H9 (cell line): ENCODE results near the gene PNMT. TPM values are rescaled to one million over a fixed set of nuclear protein-coding genes. Genes with fewer than 3 reads are reported as not detected.

Experiments
- DNase-seq: peaks from one replicate; pipeline ENCODE4 v3.0.0-alpha.2; 2017
- H2AFZ ChIP-seq: one replicate; pipeline ENCODE4 v1.6.1; 2013; ENCODE audit warnings: mild to moderate bottlenecking, low read length, control low read depth, moderate library complexity
- H2AK5ac ChIP-seq: 2 replicates; pipeline ENCODE4 v1.6.1; 2013; ENCODE audit warnings: low read length, control low read depth, mixed read lengths; ENCODE audit not compliant: insufficient read length
- H2BK120ac ChIP-seq: one replicate; pipeline ENCODE4 v1.6.1; 2013; ENCODE audit warnings: low read depth, mild to moderate bottlenecking, low read length, control low read depth, inconsistent platforms; ENCODE audit not compliant: poor library complexity, severe bottlenecking
- H2BK12ac ChIP-seq: 2 replicates; pipeline ENCODE4 v1.6.1; 2013; ENCODE audit warnings: low read length, control low read depth, mixed read lengths, low read depth; ENCODE audit not compliant: insufficient read length
- H2BK15ac ChIP-seq: 2 replicates; pipeline ENCODE4 v1.6.1; 2013; ENCODE audit warnings: low read depth, low read length, control low read depth
- H2BK20ac ChIP-seq: one replicate; pipeline ENCODE4 v1.6.1; 2013; ENCODE audit warnings: low read depth, mild to moderate bottlenecking, low read length, control low read depth, inconsistent platforms; ENCODE audit not compliant: poor library complexity, severe bottlenecking
- H2BK5ac ChIP-seq: 2 replicates; pipeline ENCODE4 v1.6.1; 2013; ENCODE audit warnings: low read length, control low read depth, mixed read lengths; ENCODE audit not compliant: insufficient read length
- H3K14ac ChIP-seq: 2 replicates; pipeline ENCODE4 v1.6.1; 2013; ENCODE audit warnings: low read length, control low read depth; ENCODE audit not compliant: insufficient read depth
- H3K18ac ChIP-seq: 2 replicates; pipeline ENCODE4 v1.6.1; 2013; ENCODE audit warnings: low read depth, mild to moderate bottlenecking, mixed read lengths, low read length, control low read depth; ENCODE audit not compliant: insufficient read length
- H3K23ac ChIP-seq: 2 replicates; pipeline ENCODE4 v1.6.1; 2013; ENCODE audit warnings: low read length, control low read depth, mixed read lengths, low read depth; ENCODE audit not compliant: insufficient read length
- H3K23me2 ChIP-seq: 2 replicates; pipeline ENCODE4 v1.6.1; 2013; ENCODE audit warnings: low read depth, mild to moderate bottlenecking, mixed read lengths, low read length, control low read depth; ENCODE audit not compliant: insufficient read length, poor library complexity, severe bottlenecking
- H3K27ac ChIP-seq: 2 replicates; pipeline ENCODE4 v1.5.1; 2013; ENCODE audit warnings: low read length, control low read depth, mixed read lengths, low read depth; ENCODE audit not compliant: insufficient read length
- H3K27me3 ChIP-seq: 2 replicates; pipeline ENCODE4 v1.6.1; 2013; ENCODE audit warnings: low read length, control low read depth, inconsistent platforms; ENCODE audit not compliant: insufficient read depth
- H3K4ac ChIP-seq: 2 replicates; pipeline ENCODE4 v1.6.1; 2013; ENCODE audit warnings: low read depth, mild to moderate bottlenecking, control low read depth, inconsistent platforms, low read length, moderate library complexity
- H3K4me1 ChIP-seq: 2 replicates; pipeline ENCODE4 v1.6.1; 2013; ENCODE audit warnings: low read length, control low read depth, inconsistent platforms; ENCODE audit not compliant: insufficient read depth
- H3K4me2 ChIP-seq: 2 replicates; pipeline ENCODE4 v1.6.1; 2013; ENCODE audit warnings: low read length, control low read depth, mixed read lengths; ENCODE audit not compliant: insufficient read length, insufficient read depth
- H3K56ac ChIP-seq: 2 replicates; pipeline ENCODE4 v1.6.1; 2013; ENCODE audit warnings: low read depth, mild to moderate bottlenecking, mixed read lengths, low read length, control low read depth; ENCODE audit not compliant: insufficient read length
- H3K79me1 ChIP-seq: 2 replicates; pipeline ENCODE4 v1.6.1; 2013; ENCODE audit warnings: low read depth, mild to moderate bottlenecking, moderate library complexity, low read length, control low read depth, inconsistent platforms; ENCODE audit not compliant: insufficient read depth, poor library complexity, severe bottlenecking
- H3K79me2 ChIP-seq: 2 replicates; pipeline ENCODE4 v1.6.1; 2013; ENCODE audit warnings: low read length, control low read depth, inconsistent platforms; ENCODE audit not compliant: insufficient read depth
- H3K9ac ChIP-seq: 2 replicates; pipeline ENCODE4 v1.6.1; 2013; ENCODE audit warnings: low read length, control low read depth, mixed read lengths; ENCODE audit not compliant: insufficient read length; ENCODE audit errors: extremely low read depth
- H3K9me3 ChIP-seq: one replicate; pipeline ENCODE4 v1.6.1; 2013; ENCODE audit warnings: low read depth, low read length, inconsistent platforms; ENCODE audit not compliant: control insufficient read depth
- H3T11ph ChIP-seq: one replicate; pipeline ENCODE4 v1.6.1; 2013; ENCODE audit warnings: mild to moderate bottlenecking, low read length, control low read depth, inconsistent platforms
- H4K20me1 ChIP-seq: one replicate; pipeline ENCODE4 v1.6.1; 2013; ENCODE audit not compliant: control insufficient read depth, insufficient read length, insufficient read depth
- H4K5ac ChIP-seq: 2 replicates; pipeline ENCODE4 v1.6.1; 2013; ENCODE audit warnings: low read depth, mild to moderate bottlenecking, mixed read lengths, low read length, control low read depth; ENCODE audit not compliant: insufficient read length
- H4K8ac ChIP-seq: replicated peaks from 2 replicates; pipeline ENCODE4 v1.6.1; 2013; ENCODE audit warnings: low read length, control low read depth, mixed read lengths, low read depth; ENCODE audit not compliant: insufficient read length
- H4K91ac ChIP-seq: 2 replicates; pipeline ENCODE4 v1.6.1; 2013; ENCODE audit warnings: low read depth, mild to moderate bottlenecking, moderate library complexity, mixed read lengths, low read length, control low read depth; ENCODE audit not compliant: insufficient read length
- H3K27ac Mint-ChIP-seq, 3 experiments: 2 replicates in 2 of 3; 3 replicates in 1 of 3; pipeline ENCODE4 v1.8.0; 2020 to 2021; ENCODE audit warnings: mixed read lengths in 3 of 3, mild to moderate bottlenecking in 1 of 3, moderate library complexity in 1 of 3
- H3K27me3 Mint-ChIP-seq: 2 replicates; pipeline ENCODE4 v1.8.0; 2021; ENCODE audit warnings: low read depth, mild to moderate bottlenecking, moderate library complexity, mixed read lengths
- H3K36me3 Mint-ChIP-seq, 3 experiments: 2 replicates in 2 of 3; 3 replicates in 1 of 3; pipeline ENCODE4 v1.8.0; 2020 to 2021; ENCODE audit warnings: low read depth in 3 of 3, mixed read lengths in 3 of 3; ENCODE audit not compliant: insufficient read depth in 1 of 3
- H3K4me1 Mint-ChIP-seq, 2 experiments: 2 replicates each; pipeline ENCODE4 v1.8.0; 2020; ENCODE audit warnings: mixed read lengths in 2 of 2
- H3K4me3 Mint-ChIP-seq, 2 experiments: 2 replicates in 1 of 2; 3 replicates in 1 of 2; pipeline ENCODE4 v1.8.0; 2020 to 2021; ENCODE audit warnings: mild to moderate bottlenecking in 2 of 2, mixed read lengths in 2 of 2, moderate library complexity in 1 of 2
- H3K9me3 Mint-ChIP-seq, 2 experiments: 2 replicates in 1 of 2; 3 replicates in 1 of 2; pipeline ENCODE4 v1.8.0; 2020; ENCODE audit warnings: mild to moderate bottlenecking in 2 of 2, mixed read lengths in 2 of 2, moderate library complexity in 1 of 2
- CTCF ChIP-seq: fragments of 200-600 bp; sonication (generic); conservative IDR thresholded peaks from 3 replicates; pipeline ENCODE4 v1.8.0; 2021; ENCODE audit warnings: antibody characterized with exemption, mild to moderate bottlenecking
- WGBS: extraction: QIAGEN DNeasy Blood & Tissue Kit; methylation state at CpG from one replicate; pipeline ENCODE4 v1.1.7; 2013; ENCODE audit warnings: missing lambda C conversion rate, low lambda C conversion rate, mixed read lengths; ENCODE audit not compliant: insufficient read length; ENCODE audit errors: extremely low coverage; 5-methylcytosine and 5-hydroxymethylcytosine counted together
- total RNA-seq: library from RNA; stranded (reverse); gene quantifications from 2 replicates; pipeline ENCODE4 v1.2.1, GENCODE V29; 2021

The PNMT gene
- total RNA-seq, 1 experiment from 2014 or later, result 2.1 TPM

GRCh38 chr17:39627712-39628516 is 40.3 kb upstream of the PNMT start:
- Histone ChIP-seq H2BK15ac (no peak overlapping the region), H4K5ac (no peak overlapping the region), H3K4ac (no peak overlapping the region), H3K9ac (no peak overlapping the region), H3K4me2 (peak overlapping the region; percentile 58), H3K79me1 (no peaks in the 10 kb centered on the region), H4K20me1 (no peaks in the 10 kb centered on the region), H3K18ac (no peak overlapping the region), H2AFZ (no peak overlapping the region), H3K4me1 (peaks cover 21% of the 10 kb centered on the region; the same call in 1 of the 2 replicates), H2BK20ac (no peak overlapping the region), H3K23me2 (peaks cover 13% of the 10 kb centered on the region), H4K8ac (no peak overlapping the region), H3K23ac (no peak overlapping the region), H3K56ac (no peak overlapping the region), H2BK120ac (no peak overlapping the region), H2BK5ac (no peak overlapping the region), H3K9me3 (no peaks in the 10 kb centered on the region), H3T11ph (no peak overlapping the region), H3K79me2 (no peaks in the 10 kb centered on the region), H4K91ac (no peak overlapping the region), H2BK12ac (no peak overlapping the region), H2AK5ac (no peak overlapping the region), H3K27ac (no peak overlapping the region), H3K14ac (no peak overlapping the region), H3K27me3 (peaks cover 13% of the 10 kb centered on the region; the same call in 1 of the 2 replicates)
- Mint-ChIP-seq H3K36me3 (no peaks in the 10 kb centered on the region; a peak in 1 of 7 replicates), H3K9me3 (no peaks in the 10 kb centered on the region; a peak in 1 of 5 replicates), H3K4me3 (peak overlapping the region; percentile 75 to 96), H3K27me3 (peaks cover 54% of the 10 kb centered on the region), H3K4me1 (peaks cover 67 to 82% of the 10 kb centered on the region in 2 experiments), H3K27ac (no peak overlapping the region; a peak in 1 of 7 replicates)
- WGBS, result no CpG with 5 or more reads among the region's 16 CpGs
- DNase-seq, result no peak
- no peak for TF ChIP-seq CTCF
